GF-D8 (cell line): ENCODE measurements around the gene TBC1D13.
"Not testable (repeated sequence)": the region's sequence is repeated elsewhere in the genome, so short reads cannot be mapped to it uniquely, and the experiment has no call there.

Experiments used
- DNase-seq: peaks from one replicate; lab custom pipeline; 2025; lab: John Stamatoyannopoulos, UW

TBC1D13 gene

DNA sequence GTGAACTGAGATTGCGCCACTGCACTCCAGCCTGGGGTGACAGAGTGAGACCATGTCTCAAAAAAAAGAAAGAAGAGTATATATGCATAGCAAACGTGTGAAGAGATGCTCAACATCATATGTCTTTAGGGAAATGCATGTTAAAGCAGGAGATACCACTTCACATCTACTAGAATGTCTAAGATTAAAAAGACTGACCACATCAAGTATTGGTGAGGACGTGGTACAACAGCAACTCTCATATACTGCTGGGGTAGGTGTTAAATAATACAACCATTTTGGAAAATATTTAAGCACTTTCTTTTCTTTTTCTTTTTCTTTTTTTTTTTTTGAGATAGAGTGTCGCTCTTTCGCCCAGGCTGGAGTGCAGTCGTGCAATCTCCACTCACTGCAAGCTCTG, 1.6 kb upstream of the TBC1D13 start:
- no peak for DNase-seq

DNA sequence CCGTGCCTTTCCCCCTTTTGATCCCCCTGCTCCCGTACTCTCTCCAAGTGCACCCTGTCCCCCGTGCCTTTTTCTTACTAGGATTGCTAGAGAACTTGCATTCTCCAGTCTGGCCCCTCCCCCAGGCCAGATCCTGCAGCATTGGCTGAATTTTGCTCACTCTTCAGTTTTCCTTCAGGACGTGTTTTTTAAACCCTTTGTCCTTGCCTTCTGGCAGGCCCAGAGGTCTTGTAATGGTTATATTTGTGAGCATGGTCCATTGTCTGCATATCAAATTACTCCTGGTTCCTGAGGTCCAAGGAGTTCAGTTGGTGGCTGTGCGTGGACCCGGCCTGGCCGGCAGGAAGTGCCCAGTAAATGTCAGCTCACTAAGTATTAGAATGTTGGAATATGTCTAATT, 606 bp downstream of the TBC1D13 start:
- no peak for DNase-seq

DNA sequence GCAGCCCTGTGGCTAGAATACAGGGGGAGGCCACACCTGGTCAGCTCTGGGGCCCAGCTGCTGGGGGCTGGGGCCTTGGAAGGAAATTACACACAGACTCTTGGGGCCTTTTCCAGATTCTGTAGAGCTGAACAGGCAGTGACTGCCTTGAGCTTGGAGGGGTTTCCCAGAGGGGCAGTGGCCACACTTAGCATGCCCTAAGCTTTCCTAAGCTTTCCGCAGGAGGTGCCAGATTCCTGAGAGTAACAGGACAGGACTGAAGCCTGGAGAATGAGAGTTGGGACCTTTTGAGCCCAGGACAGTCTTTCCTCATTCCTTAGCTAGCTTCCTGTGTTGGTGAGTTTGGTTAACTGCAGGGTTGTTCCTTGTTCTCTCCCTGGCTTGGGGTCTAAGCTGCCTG, 1.4 kb downstream of the TBC1D13 start:
- peak; percentile 37 for DNase-seq

DNA sequence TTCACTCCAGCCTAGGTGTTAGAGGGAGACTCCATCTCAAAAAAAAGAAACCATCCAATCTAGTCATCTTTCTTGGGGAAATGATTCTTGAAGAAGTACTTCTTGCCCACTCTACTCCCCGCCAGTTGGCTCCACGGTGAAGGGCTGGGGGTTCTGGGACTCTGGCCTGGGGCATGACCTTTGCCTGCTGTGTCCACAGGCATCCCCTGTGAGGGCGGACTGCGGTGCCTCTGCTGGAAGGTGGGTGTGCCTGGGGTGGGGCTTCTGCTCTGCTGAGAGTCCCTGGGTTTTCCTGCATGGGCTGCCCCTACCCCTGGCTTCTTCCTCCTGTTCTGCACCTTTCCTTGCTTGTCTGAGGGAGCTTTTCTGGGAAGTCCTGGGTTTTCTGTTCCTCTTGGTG, 3.5 kb downstream of the TBC1D13 start:
- DNase-seq: no peak

DNA sequence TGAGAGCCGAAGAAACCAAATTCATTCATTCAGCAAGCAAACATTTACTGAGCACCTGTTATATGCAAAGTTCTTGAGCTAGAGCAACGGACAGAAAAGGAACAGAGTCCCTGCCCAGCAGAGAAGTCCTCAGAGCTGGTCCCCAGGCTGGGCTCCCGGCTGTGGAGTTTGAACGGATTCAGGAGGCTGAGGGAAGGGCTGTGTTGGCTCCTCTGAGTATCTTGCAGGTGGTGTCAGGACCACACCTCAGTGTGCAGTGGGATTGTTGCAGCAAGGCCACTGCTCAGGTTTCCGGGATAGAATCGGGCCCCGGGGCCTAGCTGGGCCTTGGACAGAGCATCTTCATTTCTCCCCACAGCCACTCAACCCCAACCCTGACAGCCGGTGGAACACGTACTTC, 5.1 kb downstream of the TBC1D13 start:
- no peak for DNase-seq

DNA sequence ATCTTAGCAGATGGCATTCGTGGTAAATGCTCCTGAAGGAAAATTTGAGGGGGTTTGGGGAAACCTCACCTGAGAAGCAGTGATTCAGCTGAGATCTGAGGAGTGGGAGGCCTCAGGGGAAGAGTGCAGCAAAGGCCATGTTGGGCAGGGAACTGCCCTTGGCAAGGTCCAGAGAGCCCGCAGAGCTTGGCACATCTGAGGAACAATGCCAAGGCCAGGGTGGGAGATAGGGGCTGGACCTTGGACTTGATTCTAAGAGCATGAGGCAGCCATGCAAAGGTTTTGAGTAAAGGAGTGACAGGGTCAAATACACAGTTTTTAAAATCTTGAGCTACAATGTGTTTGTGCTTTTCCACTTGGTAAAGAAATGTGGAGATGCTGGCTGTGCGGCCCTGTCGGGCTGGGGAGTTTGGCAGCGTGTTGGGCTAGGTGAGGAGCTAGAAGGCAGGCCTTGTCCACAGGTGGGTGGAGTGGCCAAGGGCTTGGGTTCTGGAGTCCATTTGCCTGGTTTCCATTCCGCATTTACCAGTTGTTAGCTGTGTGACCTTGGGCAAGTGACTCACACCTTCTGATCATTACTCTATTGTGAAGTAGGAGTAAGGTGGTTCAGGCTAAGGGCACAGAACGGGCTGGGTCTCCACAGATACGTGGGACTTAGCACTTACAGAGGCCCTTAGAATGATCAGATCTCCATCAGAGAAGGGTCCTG, 6.1 kb downstream of the TBC1D13 start:
- DNase-seq: no peak

DNA sequence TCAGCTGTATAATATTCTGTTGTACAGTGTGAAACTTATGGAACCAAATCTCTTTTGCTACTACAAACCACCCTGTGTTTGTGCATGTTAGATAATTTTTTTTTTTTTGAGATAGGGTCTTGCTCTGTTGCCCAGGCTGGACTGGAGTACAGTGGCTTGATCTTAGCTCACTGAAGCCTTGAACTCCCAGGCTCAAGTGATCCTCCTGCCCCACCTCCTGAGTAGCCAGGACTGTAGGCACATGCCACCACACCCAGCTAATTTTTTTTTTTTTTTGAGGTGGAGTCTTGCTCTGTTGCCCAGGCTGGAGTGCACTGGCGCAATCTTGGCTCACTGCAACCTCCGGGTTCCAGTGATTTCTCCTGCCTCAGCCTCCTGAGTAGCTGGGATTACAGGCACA, 7.9 kb downstream of the TBC1D13 start:
- DNase-seq: not testable (repeated sequence)

DNA sequence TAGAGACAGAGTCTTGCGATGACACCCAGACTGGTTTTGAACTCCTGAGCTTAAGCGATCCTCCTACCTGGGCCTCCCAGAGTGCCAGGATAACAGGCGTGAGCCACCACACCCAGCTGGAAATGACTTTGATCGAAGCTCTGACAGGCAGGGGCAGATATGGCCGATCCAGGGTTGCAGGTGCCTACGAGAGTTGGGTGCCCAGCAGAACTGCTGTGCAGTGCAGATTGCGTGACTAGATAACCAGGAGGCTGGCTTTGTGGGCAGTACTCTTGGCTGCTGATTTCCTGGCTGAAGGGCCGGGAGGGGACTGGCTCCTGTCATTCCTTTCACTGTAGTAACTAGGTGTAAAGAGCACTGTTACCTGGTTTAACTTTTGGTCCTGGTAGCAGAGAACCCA, 11.8 kb downstream of the TBC1D13 start:
- no peak for DNase-seq

DNA sequence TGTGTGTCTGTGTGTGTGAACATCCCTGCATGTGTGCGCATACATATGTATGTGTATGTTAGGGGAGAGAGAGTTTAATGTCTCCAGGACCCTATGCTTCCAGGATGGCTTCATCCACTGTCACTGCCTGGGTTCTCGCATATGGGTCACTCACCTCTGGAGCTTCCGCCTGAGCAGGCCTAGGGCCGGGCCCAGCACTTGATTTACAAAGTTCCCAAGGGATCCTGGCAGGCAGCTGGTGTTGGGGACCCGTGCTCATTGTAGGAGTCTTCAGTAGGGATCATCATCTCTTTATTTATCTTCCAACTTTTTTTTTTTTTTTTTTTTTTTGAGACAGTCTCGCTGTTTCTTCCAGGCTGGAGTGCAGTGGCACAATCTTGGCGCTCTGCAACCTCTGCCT, 13.0 kb downstream of the TBC1D13 start:
- no peak for DNase-seq

DNA sequence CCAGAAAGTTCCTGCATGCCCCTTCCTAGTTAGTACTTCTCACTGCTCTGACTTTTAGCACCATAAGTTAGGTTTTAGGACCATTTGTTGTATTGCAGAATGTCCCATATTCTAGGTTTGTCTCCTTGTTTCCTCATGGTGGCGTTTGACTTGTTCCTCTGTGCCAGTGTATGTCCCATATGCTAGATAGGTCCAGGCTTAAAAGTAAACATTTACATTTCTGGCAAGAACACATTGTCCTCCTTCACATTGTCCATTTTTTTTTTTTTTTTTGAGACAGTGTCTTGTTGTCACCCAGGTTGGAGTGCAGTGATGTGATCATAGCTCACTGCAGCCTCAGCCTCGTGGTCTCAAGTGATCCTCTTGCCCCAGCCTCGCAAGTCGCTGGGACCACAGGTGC, 15.4 kb downstream of the TBC1D13 start:
- DNase-seq: no peak

DNA sequence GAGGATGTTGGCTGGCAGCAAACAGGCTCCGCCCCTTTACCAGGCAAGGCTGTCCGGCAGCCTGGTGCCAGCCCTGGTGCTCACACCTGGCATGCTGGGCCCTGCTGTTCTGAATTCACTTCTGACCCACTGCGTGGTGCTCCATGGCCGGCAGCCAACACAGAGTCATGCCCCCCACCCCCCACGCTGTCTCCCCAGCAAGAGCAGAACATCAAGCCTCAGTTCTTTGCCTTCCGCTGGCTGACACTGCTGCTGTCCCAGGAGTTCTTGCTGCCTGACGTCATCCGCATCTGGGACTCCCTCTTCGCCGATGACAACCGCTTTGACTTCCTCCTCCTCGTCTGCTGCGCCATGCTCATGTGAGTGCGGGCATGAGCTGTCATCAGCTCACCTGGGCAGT, 18.6 kb downstream of the TBC1D13 start:
- DNase-seq: no peak

DNA sequence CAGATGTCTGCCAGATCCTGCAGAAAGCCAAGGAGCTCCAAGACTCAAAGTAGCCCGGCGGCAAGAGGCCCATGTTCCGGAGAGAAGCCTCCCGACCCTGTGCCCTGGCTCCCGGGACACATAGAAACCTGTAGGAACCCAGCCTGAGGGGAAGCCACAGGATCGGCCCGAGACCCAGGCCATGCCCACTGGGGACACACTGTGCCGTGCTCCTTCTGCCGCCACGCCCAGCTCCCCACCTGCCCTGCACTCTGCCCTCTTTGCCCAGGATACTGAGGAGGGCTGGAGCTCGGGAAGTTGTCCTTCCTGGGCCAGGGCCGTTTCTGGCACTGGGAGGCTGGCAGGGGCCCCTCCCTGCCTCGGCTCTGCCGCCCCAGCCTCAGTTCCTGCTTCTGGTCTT, 20.8 kb downstream of the TBC1D13 start:
- no peak for DNase-seq

DNA sequence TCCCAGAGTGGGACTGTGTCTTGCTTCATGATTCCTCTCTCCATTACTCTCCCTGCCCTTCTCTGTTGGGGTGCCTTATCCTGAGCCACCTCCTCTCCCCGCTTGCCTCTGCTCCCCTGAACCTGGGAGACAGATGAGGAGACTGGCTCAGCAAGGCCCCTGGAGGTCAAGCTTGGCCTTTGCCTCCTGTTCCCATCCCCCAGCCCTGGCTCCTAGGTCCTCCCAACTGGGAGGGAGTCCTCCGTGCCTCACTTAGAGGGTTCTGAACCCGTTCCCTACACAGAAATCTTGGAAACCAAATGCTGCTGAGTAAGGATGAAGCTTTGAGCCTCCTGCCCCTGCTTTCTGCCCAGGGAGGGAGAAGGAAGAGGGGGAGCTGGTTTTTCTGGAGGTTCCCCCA, 21.5 kb downstream of the TBC1D13 start:
- DNase-seq: no peak

DNA sequence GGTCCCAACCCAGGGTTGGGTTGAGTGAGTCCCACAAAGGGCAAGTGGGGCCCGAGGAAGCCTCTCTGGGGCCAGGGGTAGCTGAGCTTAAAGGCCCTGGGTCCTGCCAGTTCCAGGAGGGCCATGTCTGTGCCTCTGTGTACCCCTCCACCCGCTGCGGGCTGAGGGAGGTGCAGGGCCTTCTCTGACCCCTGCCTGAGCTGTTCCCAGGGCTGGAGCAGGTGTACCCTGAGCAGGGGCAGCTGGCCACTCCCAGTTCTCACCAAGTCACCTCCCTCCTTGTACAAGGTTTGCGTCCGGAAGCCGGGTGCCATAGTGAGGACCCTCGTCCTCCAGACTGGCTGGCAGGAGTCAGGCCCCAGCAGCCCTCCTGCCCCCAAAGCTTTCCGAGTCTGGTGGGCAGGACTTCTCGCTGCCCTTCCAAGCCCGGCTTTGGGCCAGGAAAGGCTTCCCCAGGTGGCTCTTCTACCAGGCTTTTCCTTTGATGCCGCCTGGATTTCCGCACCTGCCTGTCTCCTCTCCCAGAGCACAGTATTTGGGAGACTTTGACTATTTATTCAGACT, 22.1 kb downstream of the TBC1D13 start:
- DNase-seq: no peak

DNA sequence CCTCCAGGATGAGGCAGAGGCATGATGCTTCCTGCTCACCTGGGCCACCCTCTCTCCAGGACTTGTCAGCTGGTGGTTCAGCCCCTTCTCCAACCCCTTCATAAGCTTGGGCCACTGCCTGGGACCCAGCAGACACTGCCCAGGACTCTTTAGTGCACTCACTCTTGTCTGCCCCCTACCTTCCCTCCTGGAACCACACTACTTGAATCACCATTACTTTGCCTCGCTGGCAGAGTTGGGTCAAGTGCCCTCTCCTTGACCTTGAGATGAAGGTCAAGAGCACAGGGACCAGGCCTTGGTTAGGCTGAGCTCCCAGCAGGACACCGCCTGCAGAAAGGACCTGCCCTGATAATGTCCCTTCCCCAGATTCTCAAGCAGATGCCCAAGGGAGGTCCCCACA, 22.8 kb downstream of the TBC1D13 start:
- no peak for DNase-seq

DNA sequence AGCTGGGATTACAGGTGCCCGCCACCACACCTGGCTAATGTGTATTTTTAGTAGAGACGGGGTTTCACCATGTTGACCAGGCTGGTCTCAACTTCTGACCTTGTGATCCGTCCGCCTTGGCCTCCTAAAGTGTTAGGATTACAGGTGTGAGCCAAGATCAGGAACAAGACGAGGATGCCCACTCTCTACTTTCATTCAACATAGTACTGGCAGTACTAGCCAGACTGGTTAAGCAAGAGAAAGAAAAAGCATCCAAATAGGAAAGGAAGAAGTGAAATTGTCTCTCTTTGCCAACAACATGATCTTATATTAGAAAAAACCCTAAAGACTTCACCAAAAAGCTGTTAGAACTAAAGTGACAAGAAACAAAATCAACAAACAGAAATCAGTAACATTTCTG, 23.8 kb downstream of the TBC1D13 start:
- DNase-seq: no peak

DNA sequence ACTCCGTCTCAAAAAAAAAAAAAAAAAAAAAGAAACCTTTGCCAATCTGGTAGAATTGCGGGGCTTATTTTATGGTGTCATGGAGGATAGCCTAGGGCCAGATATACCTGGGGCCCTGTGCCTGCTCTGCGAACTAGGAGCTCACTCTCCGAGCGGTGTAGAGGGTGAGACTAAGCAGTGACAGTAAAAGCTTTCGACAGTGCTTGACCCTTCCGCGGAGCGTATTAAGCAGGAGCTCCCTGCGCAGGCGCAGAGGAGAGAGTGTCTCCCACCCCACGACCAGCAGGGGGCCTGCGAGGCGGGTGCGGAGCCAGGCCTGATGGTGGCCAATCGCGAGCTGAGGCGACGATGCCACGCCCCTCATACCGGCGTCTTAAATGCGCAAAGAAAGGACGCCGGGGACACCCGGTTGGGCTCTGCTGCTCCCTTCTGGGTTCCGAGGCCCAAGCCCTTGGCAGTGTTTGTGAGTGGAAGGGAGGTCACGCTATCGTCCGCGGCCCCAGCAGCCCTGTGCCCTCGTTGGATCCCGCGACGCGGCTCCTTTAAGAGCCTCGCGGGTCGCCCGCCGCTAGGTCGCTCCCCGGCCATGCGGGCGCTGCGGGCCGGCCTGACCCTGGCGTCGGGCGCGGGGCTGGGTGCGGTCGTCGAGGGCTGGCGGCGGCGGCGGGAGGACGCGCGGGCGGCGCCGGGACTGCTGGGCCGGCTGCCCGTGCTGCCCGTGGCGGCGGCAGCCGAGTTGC, 31.2 kb downstream of the TBC1D13 start, which contains the start of gene ENDOG:
Gene ENDOG (plus strand): TSS at position 402 of the 740 bp plus-strand sequence. CDS start 185 bp downstream, at position 587.
- DNase-seq: peak; percentile 88

DNA sequence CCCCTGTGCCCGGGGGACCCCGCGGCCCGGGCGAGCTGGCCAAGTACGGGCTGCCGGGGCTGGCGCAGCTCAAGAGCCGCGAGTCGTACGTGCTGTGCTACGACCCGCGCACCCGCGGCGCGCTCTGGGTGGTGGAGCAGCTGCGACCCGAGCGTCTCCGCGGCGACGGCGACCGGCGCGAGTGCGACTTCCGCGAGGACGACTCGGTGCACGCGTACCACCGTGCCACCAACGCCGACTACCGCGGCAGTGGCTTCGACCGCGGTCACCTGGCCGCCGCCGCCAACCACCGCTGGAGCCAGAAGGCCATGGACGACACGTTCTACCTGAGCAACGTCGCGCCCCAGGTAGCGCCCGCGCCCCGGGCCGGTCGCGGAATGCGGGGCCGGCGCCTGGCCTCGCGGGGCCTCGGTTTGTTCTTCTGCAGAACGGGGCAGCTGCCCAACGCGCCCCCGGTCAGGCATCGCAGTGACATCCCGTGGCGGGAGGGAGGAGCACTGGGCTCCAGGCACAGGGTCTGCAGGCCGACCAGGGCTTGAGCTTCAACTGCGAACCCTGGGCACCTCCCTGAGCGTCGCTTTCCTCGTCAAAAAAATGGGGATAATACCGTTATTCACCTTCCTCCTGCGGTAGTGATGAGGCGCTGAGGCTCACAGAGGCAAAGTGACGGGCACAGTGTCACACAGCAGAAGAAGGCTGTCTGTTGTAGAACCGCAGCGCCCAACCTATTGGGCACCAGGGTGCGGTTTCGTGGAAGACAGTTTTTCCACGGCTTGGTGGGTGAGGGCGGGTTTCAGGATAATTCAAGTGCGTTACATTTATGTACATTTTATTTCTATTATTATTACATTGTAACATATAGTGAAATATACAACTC, 32.0 kb downstream of the TBC1D13 start:
- no peak for DNase-seq

DNA sequence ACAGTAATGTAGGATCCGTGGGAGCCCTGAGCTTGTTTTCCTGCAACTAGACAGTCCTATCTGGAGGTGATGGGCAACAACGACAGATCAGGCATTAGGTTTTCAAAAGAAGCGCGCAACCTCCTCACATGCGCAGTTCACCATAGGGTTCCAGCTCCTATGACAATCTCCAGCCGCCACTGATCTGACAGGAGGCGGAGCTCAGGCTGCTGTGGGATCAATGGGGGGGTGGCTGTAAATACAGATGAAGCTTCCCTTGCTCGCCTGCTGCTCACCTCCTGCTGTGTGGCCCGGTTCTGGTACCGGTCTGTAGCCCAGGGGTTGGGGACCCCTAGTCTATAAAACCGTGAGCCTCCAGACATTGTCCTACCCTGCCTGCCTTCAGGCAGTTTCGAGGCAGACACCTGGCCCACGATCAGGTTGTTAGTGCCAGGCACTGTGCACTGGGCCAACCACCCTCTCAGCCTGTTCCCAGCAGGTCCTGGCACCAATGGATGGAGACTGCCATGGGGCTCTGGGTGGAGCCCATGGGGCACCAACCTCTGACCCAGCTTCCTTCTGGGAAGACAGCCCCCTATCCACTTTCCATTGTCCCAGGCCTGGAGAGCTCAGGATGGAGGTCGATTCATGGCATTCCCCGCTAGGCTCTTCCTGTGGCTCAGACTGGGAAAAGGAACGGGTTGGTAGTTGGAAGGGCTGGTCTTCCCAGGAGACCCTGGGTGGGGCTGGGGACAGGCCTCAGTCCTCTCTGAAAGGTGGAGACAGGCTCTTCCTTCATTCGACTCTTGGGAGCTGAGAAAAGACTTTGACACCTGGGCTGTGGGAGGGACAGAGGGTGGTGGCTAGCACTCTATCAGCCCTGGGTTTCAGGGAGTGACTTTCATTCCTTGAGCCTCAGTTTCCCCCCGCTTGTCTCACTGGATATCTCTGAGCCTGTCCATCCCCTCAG, 32.9 kb downstream of the TBC1D13 start:
- no peak for DNase-seq

DNA sequence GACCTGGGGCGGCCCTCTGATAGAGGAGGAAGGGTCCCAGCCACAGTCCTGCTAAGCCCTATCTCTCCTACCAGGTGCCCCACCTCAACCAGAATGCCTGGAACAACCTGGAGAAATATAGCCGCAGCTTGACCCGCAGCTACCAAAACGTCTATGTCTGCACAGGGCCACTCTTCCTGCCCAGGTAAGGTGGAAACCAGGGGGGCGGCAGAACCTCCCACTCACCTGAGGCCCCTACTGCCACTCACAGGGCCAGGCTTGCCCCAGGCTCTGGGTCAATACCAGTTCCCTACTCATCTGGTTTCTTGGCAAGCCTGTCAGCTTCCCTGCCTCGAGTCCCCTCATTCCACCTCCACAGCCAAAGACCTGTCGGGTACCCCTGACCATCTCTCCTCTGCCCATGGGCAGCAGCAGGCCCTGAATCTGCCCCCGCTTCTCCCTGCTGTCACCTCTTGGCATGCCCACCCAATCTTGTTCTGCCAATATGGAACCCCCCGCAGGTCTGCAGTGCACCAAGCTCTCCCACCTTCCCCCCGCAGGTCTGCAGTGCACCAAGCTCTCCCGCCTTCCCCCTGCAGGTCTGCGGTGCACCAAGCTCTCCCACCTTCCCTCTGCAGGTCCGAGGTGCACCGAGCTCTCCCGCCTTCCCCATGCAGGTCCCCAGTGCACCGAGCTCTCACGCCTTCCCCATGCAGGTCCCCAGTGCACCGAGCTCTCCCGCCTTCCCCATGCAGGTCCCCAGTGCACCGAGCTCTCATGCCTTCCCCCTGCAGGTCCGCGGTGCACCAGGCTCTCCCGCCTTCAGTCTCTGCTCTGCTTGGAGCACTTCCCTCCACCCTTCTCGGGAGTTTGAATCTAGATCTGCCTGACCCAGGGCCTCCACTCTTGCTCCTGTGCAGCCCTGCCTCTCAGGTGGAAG, 33.9 kb downstream of the TBC1D13 start:
- no peak for DNase-seq
